Measurements from ENCODE around the gene ZSWIM1.

ZSWIM1 gene

GRCh38 chr20:45836841-45837240, 44.2 kb upstream of the ZSWIM1 start:
- peak overlapping the region; percentile 48 for H4K91ac ChIP-seq (ENCODE audit: low read length)
- peaks cover 21% of the 10 kb centered on the region for H3K4me1 ChIP-seq (ENCODE audit: control insufficient read depth, insufficient read depth, low read depth, low read length)
- no peak overlapping the region for H2BK15ac ChIP-seq (ENCODE audit: low read depth, poor library complexity, severe bottlenecking)
- no peak overlapping the region for H3K14ac ChIP-seq (ENCODE audit: low read length in 2 of 2)
- H3K23ac ChIP-seq (ENCODE audit: low read length in 2 of 2), result peak overlapping the region in 1 of 2 experiments; percentile 20
- H4K8ac ChIP-seq (ENCODE audit: low read length), result no peak overlapping the region
- peaks cover 18% of the 10 kb centered on the region for H3K79me1 ChIP-seq (replicated peaks; ENCODE audit: low read length, poor library complexity, severe bottlenecking)
- H3K27me3 ChIP-seq (ENCODE audit: control insufficient read depth in 1 of 2, insufficient read depth in 1 of 2, low read length in 2 of 2), result no peaks in the 10 kb centered on the region
- no peak overlapping the region for H2AFZ ChIP-seq (ENCODE audit: low read depth, low read length)
- no peak overlapping the region for H2BK120ac ChIP-seq (ENCODE audit: low read depth, low read length)
- peak overlapping the region in 1 of 2 experiments; percentile 28 for H2BK12ac ChIP-seq (ENCODE audit: low read length in 2 of 2)
- H2AK5ac ChIP-seq (ENCODE audit: low read length, severe bottlenecking), result no peak overlapping the region
- H3K36me3 ChIP-seq (ENCODE audit: control insufficient read depth in 1 of 2, insufficient read depth in 2 of 2, low read depth in 1 of 2, low read length in 2 of 2), result peaks cover 33 to 58% of the 10 kb centered on the region in 2 experiments
- H3K4me2 ChIP-seq (ENCODE audit: low read length, poor library complexity, severe bottlenecking), result no peak overlapping the region
- H2BK5ac ChIP-seq (ENCODE audit: low read depth, low read length, poor library complexity, severe bottlenecking), result no peak overlapping the region
- no peak for DNase-seq
- H3K4me3 ChIP-seq (ENCODE audit: insufficient read depth in 1 of 2, low read depth in 1 of 2, low read length in 2 of 2), result peak overlapping the region in 1 of 2 experiments; percentile 74
- H3K9me3 ChIP-seq (ENCODE audit: control insufficient read depth, low read length), result no peaks in the 10 kb centered on the region
- no peak overlapping the region for H3K27ac ChIP-seq (ENCODE audit: low read length, poor library complexity, severe bottlenecking)
- H3K4ac ChIP-seq (ENCODE audit: low read depth in 1 of 2, low read length in 2 of 2), result no peak overlapping the region
- H3K18ac ChIP-seq (ENCODE audit: low read depth in 1 of 2, low read length in 2 of 2), result no peak overlapping the region
- 46% methylated on average over 1 of the region's 1 CpG for WGBS
- peak overlapping the region; percentile 76 for H3K9ac ChIP-seq (ENCODE audit: low read length)

- H4K8ac ChIP-seq (ENCODE audit: low read length), result no peak overlapping the region
- H2AK5ac ChIP-seq (ENCODE audit: low read length, severe bottlenecking), result no peak overlapping the region
- H3K27me3 ChIP-seq (ENCODE audit: control insufficient read depth in 1 of 2, insufficient read depth in 1 of 2, low read length in 2 of 2), result no peaks in the 10 kb centered on the region
- H2AFZ ChIP-seq (ENCODE audit: low read depth, low read length), result no peak overlapping the region
- H3K9ac ChIP-seq (ENCODE audit: low read length), result peak overlapping the region; percentile 42
- H2BK15ac ChIP-seq (ENCODE audit: low read depth, poor library complexity, severe bottlenecking), result no peak overlapping the region
- peaks cover 13% of the 10 kb centered on the region for H3K4me1 ChIP-seq (ENCODE audit: control insufficient read depth, insufficient read depth, low read depth, low read length)
- H3K9me3 ChIP-seq (ENCODE audit: control insufficient read depth, low read length), result no peaks in the 10 kb centered on the region
- H3K79me1 ChIP-seq (replicated peaks; ENCODE audit: low read length, poor library complexity, severe bottlenecking), result peaks cover 14% of the 10 kb centered on the region
- no peak overlapping the region for H4K91ac ChIP-seq (ENCODE audit: low read length)
- no peak overlapping the region for H3K14ac ChIP-seq (ENCODE audit: low read length in 2 of 2)
- H3K4ac ChIP-seq (ENCODE audit: low read depth in 1 of 2, low read length in 2 of 2), result no peak overlapping the region
- no peak overlapping the region for H3K23ac ChIP-seq (ENCODE audit: low read length in 2 of 2)
- no peak overlapping the region for H3K4me2 ChIP-seq (ENCODE audit: low read length, poor library complexity, severe bottlenecking)
- DNase-seq, result no peak
- WGBS, result 94% methylated on average over 25 of the region's 25 CpGs
- H3K27ac ChIP-seq (ENCODE audit: low read length, poor library complexity, severe bottlenecking), result no peak overlapping the region
- H2BK12ac ChIP-seq (ENCODE audit: low read length in 2 of 2), result no peak overlapping the region
- peaks cover 61 to 87% of the 10 kb centered on the region in 2 experiments for H3K36me3 ChIP-seq (ENCODE audit: control insufficient read depth in 1 of 2, insufficient read depth in 2 of 2, low read depth in 1 of 2, low read length in 2 of 2)
- no peak overlapping the region for H3K18ac ChIP-seq (ENCODE audit: low read depth in 1 of 2, low read length in 2 of 2)
- H3K4me3 ChIP-seq (ENCODE audit: insufficient read depth in 1 of 2, low read depth in 1 of 2, low read length in 2 of 2), result no peak overlapping the region
- no peak overlapping the region for H2BK120ac ChIP-seq (ENCODE audit: low read depth, low read length)
- no peak overlapping the region for H2BK5ac ChIP-seq (ENCODE audit: low read depth, low read length, poor library complexity, severe bottlenecking)
Observed at GRCh38 chr20:45840700-45841198, 40.3 kb upstream of the ZSWIM1 start.

- H3K27ac ChIP-seq (ENCODE audit: low read length, poor library complexity, severe bottlenecking), result no peak overlapping the region
- H4K91ac ChIP-seq (ENCODE audit: low read length), result no peak overlapping the region
- H3K18ac ChIP-seq (ENCODE audit: low read depth in 1 of 2, low read length in 2 of 2), result no peak overlapping the region
- H4K8ac ChIP-seq (ENCODE audit: low read length), result no peak overlapping the region
- no peaks in the 10 kb centered on the region for H3K9me3 ChIP-seq (ENCODE audit: control insufficient read depth, low read length)
- H2AK5ac ChIP-seq (ENCODE audit: low read length, severe bottlenecking), result no peak overlapping the region
- H2BK120ac ChIP-seq (ENCODE audit: low read depth, low read length), result no peak overlapping the region
- H3K79me1 ChIP-seq (replicated peaks; ENCODE audit: low read length, poor library complexity, severe bottlenecking), result peaks cover 16% of the 10 kb centered on the region
- no peak overlapping the region for H3K4me2 ChIP-seq (ENCODE audit: low read length, poor library complexity, severe bottlenecking)
- H3K4me3 ChIP-seq (ENCODE audit: insufficient read depth in 1 of 2, low read depth in 1 of 2, low read length in 2 of 2), result no peak overlapping the region
- H3K4ac ChIP-seq (ENCODE audit: low read depth in 1 of 2, low read length in 2 of 2), result peak overlapping the region in 1 of 2 experiments; percentile 6
- H3K23ac ChIP-seq (ENCODE audit: low read length in 2 of 2), result no peak overlapping the region
- no peak overlapping the region for H3K14ac ChIP-seq (ENCODE audit: low read length in 2 of 2)
- H2AFZ ChIP-seq (ENCODE audit: low read depth, low read length), result no peak overlapping the region
- no peak overlapping the region for H2BK15ac ChIP-seq (ENCODE audit: low read depth, poor library complexity, severe bottlenecking)
- peaks cover 11% of the 10 kb centered on the region for H3K4me1 ChIP-seq (ENCODE audit: control insufficient read depth, insufficient read depth, low read depth, low read length)
- no peaks in the 10 kb centered on the region for H3K27me3 ChIP-seq (ENCODE audit: control insufficient read depth in 1 of 2, insufficient read depth in 1 of 2, low read length in 2 of 2)
- peak overlapping the region; percentile 42 for H3K9ac ChIP-seq (ENCODE audit: low read length)
- peaks cover 58 to 91% of the 10 kb centered on the region in 2 experiments for H3K36me3 ChIP-seq (ENCODE audit: control insufficient read depth in 1 of 2, insufficient read depth in 2 of 2, low read depth in 1 of 2, low read length in 2 of 2)
- WGBS, result 94% methylated on average over 10 of the region's 10 CpGs
- no peak for DNase-seq
- H2BK12ac ChIP-seq (ENCODE audit: low read length in 2 of 2), result no peak overlapping the region
- no peak overlapping the region for H2BK5ac ChIP-seq (ENCODE audit: low read depth, low read length, poor library complexity, severe bottlenecking)
Observed at GRCh38 chr20:45841407-45842129, 39.5 kb upstream of the ZSWIM1 start.

- no peak overlapping the region for H3K23ac ChIP-seq (ENCODE audit: low read length in 2 of 2)
- H4K8ac ChIP-seq (ENCODE audit: low read length), result no peak overlapping the region
- H3K4me3 ChIP-seq (ENCODE audit: insufficient read depth in 1 of 2, low read depth in 1 of 2, low read length in 2 of 2), result no peak overlapping the region
- H2BK5ac ChIP-seq (ENCODE audit: low read depth, low read length, poor library complexity, severe bottlenecking), result no peak overlapping the region
- H2BK12ac ChIP-seq (ENCODE audit: low read length in 2 of 2), result no peak overlapping the region
- no peak overlapping the region for H3K18ac ChIP-seq (ENCODE audit: low read depth in 1 of 2, low read length in 2 of 2)
- peak overlapping the region; percentile 42 for H3K9ac ChIP-seq (ENCODE audit: low read length)
- no peak overlapping the region for H2BK15ac ChIP-seq (ENCODE audit: low read depth, poor library complexity, severe bottlenecking)
- peaks cover 10% of the 10 kb centered on the region for H3K4me1 ChIP-seq (ENCODE audit: control insufficient read depth, insufficient read depth, low read depth, low read length)
- H2BK120ac ChIP-seq (ENCODE audit: low read depth, low read length), result no peak overlapping the region
- peaks cover 57 to 90% of the 10 kb centered on the region in 2 experiments for H3K36me3 ChIP-seq (ENCODE audit: control insufficient read depth in 1 of 2, insufficient read depth in 2 of 2, low read depth in 1 of 2, low read length in 2 of 2)
- peak overlapping the region in 1 of 2 experiments; percentile 46 for H3K4ac ChIP-seq (ENCODE audit: low read depth in 1 of 2, low read length in 2 of 2)
- no peak overlapping the region for H4K91ac ChIP-seq (ENCODE audit: low read length)
- no peak overlapping the region for H2AFZ ChIP-seq (ENCODE audit: low read depth, low read length)
- H3K4me2 ChIP-seq (ENCODE audit: low read length, poor library complexity, severe bottlenecking), result no peak overlapping the region
- no peaks in the 10 kb centered on the region for H3K27me3 ChIP-seq (ENCODE audit: control insufficient read depth in 1 of 2, insufficient read depth in 1 of 2, low read length in 2 of 2)
- WGBS, result 84% methylated on average over 5 of the region's 5 CpGs
- peak; percentile 45 for DNase-seq
- H3K79me1 ChIP-seq (replicated peaks; ENCODE audit: low read length, poor library complexity, severe bottlenecking), result peaks cover 16% of the 10 kb centered on the region
- H2AK5ac ChIP-seq (ENCODE audit: low read length, severe bottlenecking), result no peak overlapping the region
- no peak overlapping the region for H3K27ac ChIP-seq (ENCODE audit: low read length, poor library complexity, severe bottlenecking)
- H3K14ac ChIP-seq (ENCODE audit: low read length in 2 of 2), result no peak overlapping the region
- H3K9me3 ChIP-seq (ENCODE audit: control insufficient read depth, low read length), result no peaks in the 10 kb centered on the region
Observed at GRCh38 chr20:45842169-45842812, 38.7 kb upstream of the ZSWIM1 start.
